GM21367 (cell line): ENCODE results near the gene CD247.

Experiments used
- ATAC-seq: cut with Tn5 transposase; IDR thresholded peaks from one replicate; pipeline ENCODE4 v1.9.1; 2021; ENCODE audit not compliant: unreplicated experiment

The CD247 gene

GRCh38 chr1:167512046-167512654 lies 6.2 kb downstream of the CD247 start:
- ATAC-seq: no peak

- ATAC-seq: no peak
Measured at GRCh38 chr1:167511374-167511986, 6.8 kb downstream of the CD247 start.

DNA sequence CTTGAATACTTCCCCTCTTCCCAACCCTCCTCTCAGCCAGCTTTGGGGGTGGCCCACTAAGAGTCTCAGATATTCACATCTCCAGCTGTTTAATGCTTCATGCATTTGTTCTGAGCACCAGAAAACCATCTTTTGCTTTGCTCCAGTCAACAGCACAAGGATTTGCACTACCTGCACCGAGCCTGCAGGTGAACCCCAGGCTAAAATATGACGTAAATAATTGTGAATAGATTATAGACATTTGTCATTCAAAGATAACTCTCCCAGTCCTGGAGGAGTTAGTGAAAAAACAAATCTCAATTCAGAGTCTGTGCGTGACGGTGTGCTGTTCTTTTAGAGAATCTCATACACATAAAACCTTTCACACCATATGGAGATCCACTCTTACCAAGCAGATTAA lies 7.4 kb downstream of the CD247 start:
- no peak for ATAC-seq

- ATAC-seq: no peak
Measured at GRCh38 chr1:167510244-167510643, 8.1 kb downstream of the CD247 start.

DNA sequence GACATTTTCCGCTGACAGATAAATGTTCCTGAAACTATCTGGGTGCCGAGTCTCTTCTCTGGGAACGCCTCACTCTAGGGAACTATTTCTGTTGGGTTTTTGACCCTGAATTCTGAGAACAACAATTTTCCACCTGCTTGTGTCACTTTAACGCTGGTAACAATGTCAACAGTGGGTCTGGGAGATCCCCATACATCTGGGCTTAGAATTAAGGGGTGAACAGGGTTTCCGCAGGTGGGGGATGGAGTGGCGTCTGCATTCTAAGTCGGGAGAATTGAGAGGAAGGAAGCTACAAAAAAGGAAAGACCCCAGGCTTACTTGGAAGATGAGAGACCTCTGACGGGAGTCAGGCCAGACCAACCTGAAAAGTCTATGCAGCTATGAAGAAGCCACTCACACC lies 8.7 kb downstream of the CD247 start:
- no peak for ATAC-seq

GRCh38 chr1:167507719-167508118 lies 10.6 kb downstream of the CD247 start:
- no peak for ATAC-seq

GRCh38 chr1:167504467-167504827 lies 13.9 kb downstream of the CD247 start:
- ATAC-seq: no peak

DNA sequence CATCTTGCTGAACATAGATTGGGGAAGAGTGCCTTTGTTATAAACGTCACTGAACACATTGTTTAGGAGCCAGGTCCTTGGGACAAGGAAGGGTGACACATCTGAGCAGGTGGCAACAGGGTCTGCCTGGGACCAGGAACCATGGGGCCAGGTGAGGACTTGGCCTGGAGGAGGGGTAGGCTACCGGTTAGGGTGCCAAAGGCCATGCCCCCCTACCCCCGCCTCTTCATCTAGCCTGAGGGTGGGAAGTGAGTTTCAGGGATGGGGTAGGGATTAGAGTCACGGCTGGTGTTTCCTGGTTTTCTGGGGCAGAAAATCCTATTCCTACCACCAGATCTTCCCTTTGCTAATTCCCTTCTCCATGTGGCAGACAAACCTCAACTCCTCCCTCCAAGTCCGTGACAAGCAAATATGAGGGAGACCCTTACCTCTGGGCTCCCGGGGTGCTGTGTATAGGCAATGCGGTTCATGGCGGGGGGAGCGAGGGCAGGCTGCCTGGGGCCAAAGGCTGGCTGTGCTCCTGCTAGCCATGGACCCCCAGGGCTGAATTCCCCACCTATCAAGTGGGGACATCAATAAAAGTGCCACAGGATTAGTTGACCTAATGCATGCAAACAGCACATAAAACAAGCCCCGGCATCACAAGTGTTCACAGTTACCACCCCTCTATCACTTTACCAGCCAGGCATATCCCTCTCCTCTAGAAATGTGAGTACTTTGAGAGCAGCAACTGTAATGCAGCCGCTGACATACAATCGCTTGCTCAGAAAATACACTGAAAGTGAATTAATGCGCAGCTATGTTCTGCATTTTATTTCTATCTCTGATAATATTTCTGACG lies 14.5 kb downstream of the CD247 start:
- ATAC-seq: no peak

GRCh38 chr1:167502719-167503462 lies 15.4 kb downstream of the CD247 start:
- ATAC-seq: no peak

DNA sequence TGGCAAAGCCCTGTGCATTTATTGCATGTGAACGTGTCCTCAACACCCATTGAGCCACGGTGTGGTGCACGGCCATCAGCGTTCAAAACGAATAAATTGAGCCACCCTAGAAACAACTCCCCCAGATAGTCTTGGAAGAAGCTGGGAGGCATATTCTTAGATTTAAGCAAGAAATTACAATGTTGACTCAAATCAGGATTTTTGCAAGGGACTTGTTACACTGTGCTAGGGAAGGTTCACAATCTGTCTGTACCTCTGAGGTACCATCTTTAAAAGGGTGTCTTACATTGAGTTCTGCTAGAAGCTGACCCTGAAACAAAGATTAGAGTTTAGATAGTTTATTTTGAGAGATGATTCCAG lies 16.2 kb downstream of the CD247 start:
- ATAC-seq: no peak

- ATAC-seq: no peak
Measured at GRCh38 chr1:167501515-167502191, 16.7 kb downstream of the CD247 start.

- no peak for ATAC-seq
Measured at GRCh38 chr1:167500283-167500860, 18.0 kb downstream of the CD247 start.

GRCh38 chr1:167499664-167500101 lies 18.6 kb downstream of the CD247 start:
- peak; percentile 95 for ATAC-seq

GRCh38 chr1:167499106-167499505 lies 19.2 kb downstream of the CD247 start:
- ATAC-seq: no peak

- no peak for ATAC-seq
Measured at GRCh38 chr1:167496797-167497619, 21.3 kb downstream of the CD247 start.

DNA sequence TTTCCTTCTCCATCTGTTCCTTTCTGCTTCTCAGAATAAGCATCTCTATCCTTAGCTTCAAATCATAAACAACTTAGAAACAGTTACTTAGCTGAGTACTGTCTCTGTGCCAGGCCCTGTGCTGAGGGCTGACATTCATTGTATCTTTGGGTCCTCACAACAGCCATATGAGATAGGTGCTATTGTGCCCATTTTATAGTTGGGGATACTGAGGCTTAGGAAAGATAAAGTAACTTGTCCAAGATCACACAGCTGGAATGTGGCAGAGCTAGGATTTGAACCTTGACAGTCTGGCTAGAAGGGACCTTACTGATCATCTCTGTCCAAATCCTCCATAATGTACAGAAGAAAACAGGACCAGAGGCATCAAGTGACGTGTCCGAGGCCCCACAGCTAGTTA lies 25.0 kb downstream of the CD247 start:
- no peak for ATAC-seq

- ATAC-seq: no peak
Measured at GRCh38 chr1:167492481-167492910, 25.8 kb downstream of the CD247 start.

GRCh38 chr1:167491586-167492461 lies 26.5 kb downstream of the CD247 start:
- no peak for ATAC-seq

DNA sequence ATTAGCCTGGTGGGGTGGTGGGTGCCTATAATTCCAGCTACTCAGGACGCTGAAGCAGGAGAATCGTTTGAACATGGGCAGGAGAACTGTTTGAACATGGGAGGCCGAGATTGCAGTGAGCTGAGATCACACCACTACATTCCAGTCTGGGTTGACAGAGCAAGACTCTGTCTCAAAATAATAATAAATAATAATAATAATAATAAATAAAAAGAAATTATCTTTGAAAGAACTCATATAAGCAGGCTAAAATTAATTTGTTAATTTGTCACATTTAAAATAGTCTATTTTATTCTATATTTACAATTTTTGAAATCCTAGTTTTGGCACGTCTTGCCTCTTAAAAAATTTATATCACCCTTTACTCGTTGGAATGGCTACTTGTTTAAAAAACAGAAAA lies 27.6 kb downstream of the CD247 start:
- ATAC-seq: no peak
